HepG2 (cell line): Measurements from ENCODE around the gene TADA2A. TPM values are rescaled to one million over a fixed set of nuclear protein-coding genes. Genes with fewer than 3 reads are reported as not detected.

Source experiments
- ATAC-seq: fragments of 200-7000 bp; cut with Tn5 transposase; 3 replicates; pipeline ENCODE4 v1.9.1; 2020; ENCODE audit warnings: mild to moderate bottlenecking, moderate library complexity
- BruUV-seq: library from RNA; stranded (reverse); fragments of 400-500 nt; replicated peaks from 2 replicates; lab custom pipeline; 2021; lab: Mats Ljungman, UMichigan
- CTCF ChIA-PET: fragments of 300-600 bp; formaldehyde crosslinking; extraction: SDS; loops from one replicate; lab custom pipeline; 2021; ENCODE audit warnings: low total read pairs, inconsistent platforms, low intra/inter-chr PET ratio; lab: Yijun Ruan, JAX
- POLR2A ChIA-PET: fragments of 350-600 bp; sonication (Branson Sonifier 250); formaldehyde crosslinking; loops from one replicate; lab custom pipeline; 2020; ENCODE audit warnings: antibody characterized with exemption, inconsistent platforms; lab: Yijun Ruan, JAX
- DNase-seq: peaks from one replicate; pipeline ENCODE4 v3.0.0-alpha.2; 2015; ENCODE audit warnings: low spot score
- FAIRE-seq: peaks from 3 replicates; lab custom pipeline; 2011; peaks lifted over from hg19 to GRCh38; lab: Jason Lieb, UNC
- H2AFZ ChIP-seq: one replicate; pipeline ENCODE4 v1.6.1; 2011; ENCODE audit warnings: low read length, inconsistent platforms
- H3K27ac ChIP-seq: fragments of 300-600 bp; 3 replicates; pipeline ENCODE4 v1.8.0; 2011; ENCODE audit warnings: mixed run types, mild to moderate bottlenecking, mixed read lengths, low read length, inconsistent platforms; ENCODE audit not compliant: insufficient read depth; ENCODE audit errors: extremely low read length
- H3K27me3 ChIP-seq, 2 experiments: fragments of 200-600 bp in 1 of 2; 2 replicates in 1 of 2; 3 replicates in 1 of 2; pipeline versions ENCODE4 v1.6.0 to v1.8.0; 2011; ENCODE audit warnings: low read length in 2 of 2, mild to moderate bottlenecking in 2 of 2, moderate library complexity in 2 of 2, inconsistent platforms in 1 of 2; ENCODE audit not compliant: insufficient read depth in 2 of 2, control insufficient read depth in 1 of 2
- H3K36me3 ChIP-seq, 2 experiments: fragments of 200-600 bp in 1 of 2; replicated peaks in 1 of 2; 2 replicates in 1 of 2; 3 replicates in 1 of 2; pipeline versions ENCODE4 v1.5.1 to v1.8.0; 2011; ENCODE audit warnings: low read length in 2 of 2, inconsistent platforms in 1 of 2; ENCODE audit not compliant: insufficient read depth in 2 of 2, control insufficient read depth in 1 of 2
- H3K4me1 ChIP-seq: 2 replicates; pipeline ENCODE4 v1.5.1; 2012; ENCODE audit warnings: low read length, inconsistent platforms; ENCODE audit not compliant: insufficient read depth
- H3K4me2 ChIP-seq: 2 replicates; pipeline ENCODE4 v1.6.0; 2011; ENCODE audit warnings: low read depth, low read length, inconsistent platforms
- H3K4me3 ChIP-seq, 3 experiments: fragments of 200-600 bp in 1 of 3; sonication (generic), shearing (Covaris generic) in 1 of 3; replicated peaks in 1 of 3; 2 replicates each; pipeline ENCODE4 v1.5.1; 2011 to 2016; ENCODE audit warnings: low read length in 3 of 3, inconsistent platforms in 2 of 3, low read depth in 2 of 3, mild to moderate bottlenecking in 2 of 3, control low read depth in 1 of 3, mixed read lengths in 1 of 3; ENCODE audit not compliant: insufficient read depth in 1 of 3
- H3K79me2 ChIP-seq: one replicate; pipeline ENCODE4 v1.6.1; 2011; ENCODE audit warnings: low read length, inconsistent platforms; ENCODE audit not compliant: insufficient read depth
- H3K9ac ChIP-seq: 2 replicates; pipeline ENCODE4 v1.6.0; 2011; ENCODE audit warnings: mild to moderate bottlenecking, low read depth, low read length, inconsistent platforms; ENCODE audit not compliant: insufficient read depth
- H3K9me3 ChIP-seq: 2 replicates; pipeline ENCODE4 v1.5.1; 2012; ENCODE audit warnings: mild to moderate bottlenecking, low read length
- H4K20me1 ChIP-seq: 2 replicates; pipeline ENCODE4 v1.6.0; 2011; ENCODE audit warnings: inconsistent platforms, mild to moderate bottlenecking, low read length, moderate library complexity; ENCODE audit not compliant: insufficient read depth
- ELF3 ChIP-seq: IDR thresholded peaks from 2 replicates; pipeline ENCODE4 v1.6.1; 2016; ENCODE audit warnings: missing genetic modification reagents, missing compliant biosample characterization
- WGBS: methylation state at CpG from one replicate; pipeline ENCODE4 v1.1.6; 2017; ENCODE audit warnings: low lambda C conversion rate; 5-methylcytosine and 5-hydroxymethylcytosine counted together
- in situ Hi-C: cut with HindIII; loops from 2 replicates; pipeline ENCODE4 v1.10.0; 2017; ENCODE audit warnings: low pct_unique_long_range_greater_than_20kb; ENCODE audit not compliant: extremely low pct_ligation_motif_present
- intact Hi-C: fragments of 100-400 bp; cut with micrococcal nuclease; formaldehyde crosslinking; loops from one replicate; pipeline ENCODE4 v1.10.0; 2022; ENCODE audit not compliant: unreplicated experiment
- polyA plus RNA-seq, 8 experiments: library from polyadenylated mRNA; depleted of rRNA in 3 of 8; stranded (reverse) in 7 of 8; unstranded in 1 of 8; fragments of >200 nt; fragmentation: Illumina TruSeq in 4 of 8; extraction: Trizol in 4 of 8; gene quantifications; 2 replicates each; pipeline versions ENCODE4 v1.2.1 to v1.2.3, GENCODE V29; 2011 to 2016; ENCODE audit warnings: low read depth in 4 of 8, missing spikeins in 1 of 8, mixed read lengths in 1 of 8; ENCODE audit not compliant: insufficient read depth in 1 of 8
- total RNA-seq, 5 experiments: library from RNA; depleted of rRNA; stranded (reverse); fragments of >200 nt; fragmentation: Illumina TruSeq; extraction: Trizol; gene quantifications; 2 replicates each; pipeline ENCODE4 v1.2.3, GENCODE V29; 2016; ENCODE audit warnings: low read depth in 1 of 5
- TF ChIP-seq, protein P1 (sequence below): sonication (generic); formaldehyde crosslinking; IDR thresholded peaks from 2 replicates; pipeline ENCODE4 v1.4.0; 2020; ENCODE audit warnings: missing genetic modification reagents, borderline replicate concordance
- TF ChIP-seq, protein P2 (sequence below), 2 experiments: sonication (generic) in 1 of 2; formaldehyde crosslinking in 1 of 2; IDR thresholded peaks; 2 replicates each; pipeline versions ENCODE4 v1.6.1 to v1.9.0; 2014 to 2022; ENCODE audit warnings: antibody characterized with exemption in 1 of 2, borderline replicate concordance in 1 of 2, inconsistent platforms in 1 of 2, low read depth in 1 of 2, missing genetic modification reagents in 1 of 2

The TADA2A gene
- total and polyA plus RNA-seq, 2 of the 13 experiments (the other 11 are each of a cell fraction or from before 2014, with no cell fraction given), result 8.0 to 14.0 TPM

DNA sequence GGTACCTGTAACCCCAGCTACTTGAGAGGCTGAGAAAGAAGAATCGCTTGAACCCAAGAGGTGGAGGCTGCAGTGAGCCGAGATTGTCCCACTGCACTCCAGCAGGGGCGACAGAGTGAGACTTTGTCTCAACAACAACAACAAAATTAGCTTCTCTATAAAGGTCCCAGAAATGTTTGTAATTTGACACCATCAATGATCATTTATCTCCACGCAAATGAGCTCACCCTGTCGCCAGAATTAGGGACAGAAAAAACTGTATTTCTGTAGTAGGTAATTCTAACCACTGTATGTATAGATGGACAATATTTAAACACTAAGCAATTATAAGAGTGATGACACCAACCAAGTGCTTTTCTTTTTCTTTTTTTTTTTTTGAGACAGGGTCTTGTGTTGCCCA, 20.2 kb upstream of the TADA2A start:
- no peaks in the 10 kb centered on the region for H3K27me3 ChIP-seq
- H3K79me2 ChIP-seq, result no peaks in the 10 kb centered on the region
- no peaks in the 10 kb centered on the region for H3K4me1 ChIP-seq
- DNase-seq (no peak), ATAC-seq (no peak), FAIRE-seq (no peak)
- no peak overlapping the region for H3K9ac ChIP-seq
- no peak overlapping the region for H3K4me3 ChIP-seq
- in situ Hi-C loops, result no loop called here
- POLR2A ChIA-PET, result no interaction called here
- H3K9me3 ChIP-seq, result no peaks in the 10 kb centered on the region
- H3K36me3 ChIP-seq, result no peaks in the 10 kb centered on the region
- CTCF ChIA-PET, result no interaction called here
- H2AFZ ChIP-seq, result no peak overlapping the region
- 98% methylated on average over 5 of the region's 5 CpGs for WGBS
- intact Hi-C loops, result no loop called here
- no peak overlapping the region for H3K4me2 ChIP-seq
- no peaks in the 10 kb centered on the region for H4K20me1 ChIP-seq
- H3K27ac ChIP-seq, result no peak overlapping the region
- no TSS peak for BruUV-seq
- TF ChIP-seq ELF3 (CRISPR knock-in tag), result no peak
- TF ChIP-seq, protein P1, sequence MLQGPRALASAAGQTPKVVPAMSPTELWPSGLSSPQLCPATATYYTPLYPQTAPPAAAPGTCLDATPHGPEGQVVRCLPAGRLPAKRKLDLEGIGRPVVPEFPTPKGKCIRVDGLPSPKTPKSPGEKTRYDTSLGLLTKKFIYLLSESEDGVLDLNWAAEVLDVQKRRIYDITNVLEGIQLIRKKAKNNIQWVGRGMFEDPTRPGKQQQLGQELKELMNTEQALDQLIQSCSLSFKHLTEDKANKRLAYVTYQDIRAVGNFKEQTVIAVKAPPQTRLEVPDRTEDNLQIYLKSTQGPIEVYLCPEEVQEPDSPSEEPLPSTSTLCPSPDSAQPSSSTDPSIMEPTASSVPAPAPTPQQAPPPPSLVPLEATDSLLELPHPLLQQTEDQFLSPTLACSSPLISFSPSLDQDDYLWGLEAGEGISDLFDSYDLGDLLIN (CRISPR knock-in tag), result no peak
- TF ChIP-seq, protein P2, sequence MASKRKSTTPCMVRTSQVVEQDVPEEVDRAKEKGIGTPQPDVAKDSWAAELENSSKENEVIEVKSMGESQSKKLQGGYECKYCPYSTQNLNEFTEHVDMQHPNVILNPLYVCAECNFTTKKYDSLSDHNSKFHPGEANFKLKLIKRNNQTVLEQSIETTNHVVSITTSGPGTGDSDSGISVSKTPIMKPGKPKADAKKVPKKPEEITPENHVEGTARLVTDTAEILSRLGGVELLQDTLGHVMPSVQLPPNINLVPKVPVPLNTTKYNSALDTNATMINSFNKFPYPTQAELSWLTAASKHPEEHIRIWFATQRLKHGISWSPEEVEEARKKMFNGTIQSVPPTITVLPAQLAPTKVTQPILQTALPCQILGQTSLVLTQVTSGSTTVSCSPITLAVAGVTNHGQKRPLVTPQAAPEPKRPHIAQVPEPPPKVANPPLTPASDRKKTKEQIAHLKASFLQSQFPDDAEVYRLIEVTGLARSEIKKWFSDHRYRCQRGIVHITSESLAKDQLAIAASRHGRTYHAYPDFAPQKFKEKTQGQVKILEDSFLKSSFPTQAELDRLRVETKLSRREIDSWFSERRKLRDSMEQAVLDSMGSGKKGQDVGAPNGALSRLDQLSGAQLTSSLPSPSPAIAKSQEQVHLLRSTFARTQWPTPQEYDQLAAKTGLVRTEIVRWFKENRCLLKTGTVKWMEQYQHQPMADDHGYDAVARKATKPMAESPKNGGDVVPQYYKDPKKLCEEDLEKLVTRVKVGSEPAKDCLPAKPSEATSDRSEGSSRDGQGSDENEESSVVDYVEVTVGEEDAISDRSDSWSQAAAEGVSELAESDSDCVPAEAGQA (IDR thresholded peaks at IDR 0.05; ENCODE audit: low read depth), result no peak
- TF ChIP-seq, protein P2 (CRISPR knock-in tag; IDR thresholded peaks at IDR 0.05; ENCODE audit: borderline replicate concordance), result no peak
